ENCODE measurements around the gene ZNF879. TPM values are rescaled to one million over a fixed set of nuclear protein-coding genes. Genes with fewer than 3 reads are reported as not detected.

The ZNF879 gene
- total RNA-seq = 2.0 and 2.7 TPM in 2 replicates

GRCh38 chr5:179023528-179024189 is at the start of gene ZNF879:
Gene ZNF879, plus strand, starts transcription at chr5:179023804. Its CDS starts 1,201 bp downstream, at chr5:179025005.

GRCh38 chr5:178994580-178995340 is 28.8 kb upstream of the ZNF879 start, which contains the start of gene GRM6:
Gene GRM6, minus strand, starts transcription at chr5:178995320. Its CDS starts 376 bp downstream, at chr5:178994944.

GRCh38 chr5:179060116-179061008 is 36.8 kb downstream of the ZNF879 start, which contains the start of gene ZNF354C:
Gene ZNF354C, plus strand, starts transcription at chr5:179060373. Its CDS starts 1,696 bp downstream, at chr5:179062069.

Other genes with a start within 250 kb of the ZNF879 start
- gene ZNF354B, start 163.9 kb upstream of the ZNF879 start, total RNA-seq = 3.8 and 4.1 TPM in 2 replicates
- gene ZFP2, start 127.9 kb upstream of the ZNF879 start, total RNA-seq = 0.15 and 0.60 TPM in 2 replicates
- 0.47 and 0.74 TPM in 2 replicates for gene ZNF454, start 82.6 kb upstream of the ZNF879 start, total RNA-seq
- not detected in 2 replicates for gene GRM6, start 28.5 kb upstream of the ZNF879 start, total RNA-seq
- gene ZNF354C, start 36.6 kb downstream of the ZNF879 start, total RNA-seq = 1.6 and 3.1 TPM in 2 replicates